Kidney (tissue), 14 donors: ENCODE measurements around the gene XPR1. TPM values are rescaled to one million over a fixed set of nuclear protein-coding genes. Genes with fewer than 3 reads are reported as not detected.

Experiments used
- DNase-seq, 5 donors: peaks; one replicate each; pipeline ENCODE4 v3.0.0-alpha.2; 2013 to 2020
- FAIRE-seq: peaks from 2 replicates; lab custom pipeline; 2012; peaks lifted over from hg19 to GRCh38; lab: Jason Lieb, UNC
- H3K27ac ChIP-seq, 2 donors: one replicate each; pipeline ENCODE4 v1.7.0; 2013; ENCODE audit warnings: low read depth in 2 of 2, low read length in 2 of 2, inconsistent platforms in 1 of 2
- H3K27me3 ChIP-seq: one replicate; pipeline ENCODE4 v1.7.1; 2013; ENCODE audit warnings: low read length, inconsistent platforms; ENCODE audit not compliant: control insufficient read depth, insufficient read depth
- H3K36me3 ChIP-seq, 3 donors: one replicate each; pipeline versions ENCODE4 v1.7.0 to v1.7.1; 2013; ENCODE audit warnings: low read length in 3 of 3, control low read depth in 1 of 3, inconsistent platforms in 1 of 3; ENCODE audit not compliant: insufficient read depth in 3 of 3, control insufficient read depth in 2 of 3
- H3K4me1 ChIP-seq, 3 donors: one replicate each; pipeline versions ENCODE4 v1.7.0 to v1.7.1; 2013; ENCODE audit warnings: low read length in 3 of 3, inconsistent platforms in 1 of 3, low read depth in 1 of 3; ENCODE audit not compliant: control insufficient read depth in 2 of 3, insufficient read depth in 2 of 3
- H3K4me3 ChIP-seq, 3 donors: one replicate each; pipeline versions ENCODE4 v1.7.0 to v1.8.1; 2013; ENCODE audit warnings: low read length in 3 of 3, control low read depth in 1 of 3, inconsistent platforms in 1 of 3
- H3K9ac ChIP-seq, 3 donors: one replicate each; pipeline versions ENCODE4 v1.7.0 to v1.7.1; 2013; ENCODE audit warnings: low read length in 3 of 3, control low read depth in 1 of 3, inconsistent platforms in 1 of 3
- H3K9me3 ChIP-seq, 3 donors: one replicate each; pipeline versions ENCODE4 v1.7.0 to v1.7.1; 2013; ENCODE audit warnings: low read length in 3 of 3, control low read depth in 1 of 3, inconsistent platforms in 1 of 3; ENCODE audit not compliant: control insufficient read depth in 2 of 3, insufficient read depth in 1 of 3
- intact Hi-C: fragments of 100-400 bp; cut with DNase I; formaldehyde crosslinking; loops from one replicate; pipeline ENCODE4 v1.11.1; 2022
- polyA plus RNA-seq: library from polyadenylated mRNA; stranded (reverse); fragments of 350-450 nt; fragmentation: Illumina TruSeq; extraction: RNeasy Lipid Tissue Mini Kit (QIAGEN cat#74804); gene quantifications from one replicate; pipeline ENCODE4 v1.2.3, GENCODE V29; 2014; ENCODE audit warnings: low read depth, low replicate concordance; ENCODE audit not compliant: insufficient read depth
- total RNA-seq: library from RNA; stranded (reverse); fragmentation: NEBNext Ultra II Directional; extraction: Animal tissue kit (Norgen Biotek cat#: 25700); gene quantifications from one replicate; pipeline ENCODE4 v1.2.1, GENCODE V29; 2021
- TF ChIP-seq, protein P1 (sequence below): IDR thresholded peaks from 3 replicates; pipeline ENCODE4 v1.5.1; 2012; ENCODE audit warnings: mild to moderate bottlenecking, moderate library complexity, borderline replicate concordance; ENCODE audit not compliant: insufficient read depth; ENCODE audit errors: extremely low read depth
- donor health status: control.
- donor health status: control.
- donor health status: control.
- donor health status: control.
- donor health status: control.
- donor health status: DM: yes; HTN: yes; CAD: no.
- donor health status: Normal renal cell carcinoma (clear cell type).

The XPR1 gene
- total and polyA plus RNA-seq, 2 donors from 2014 or later = 10.9 to 33.5 TPM

DNA sequence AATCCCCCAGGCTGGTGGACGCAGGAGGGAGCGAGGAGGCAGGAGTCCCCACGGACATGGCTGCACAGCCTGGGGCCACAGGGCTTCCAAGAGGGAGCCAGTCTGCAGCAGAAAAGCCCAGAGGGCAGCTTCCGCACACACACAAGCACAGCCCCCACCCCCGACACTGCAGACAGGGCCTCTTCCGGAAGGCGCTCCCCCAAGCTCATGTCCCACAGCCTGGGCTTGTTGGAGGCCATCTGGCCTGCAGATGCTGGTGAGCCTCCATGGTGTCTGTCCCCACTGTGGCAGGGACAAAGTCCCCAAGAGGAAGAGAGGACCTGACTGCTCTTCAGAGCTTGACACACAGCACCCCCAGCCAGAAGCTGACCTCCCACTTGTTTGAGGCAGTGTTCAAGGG, 267.4 kb downstream of the XPR1 start:
- Histone ChIP-seq H3K4me1 (no peaks in the 10 kb centered on the region), H3K4me3 (no peak overlapping the region), H3K27ac (no peak overlapping the region), H3K9ac (no peak overlapping the region), H3K9me3 (no peaks in the 10 kb centered on the region), H3K36me3 (no peaks in the 10 kb centered on the region), H3K27me3 (no peaks in the 10 kb centered on the region)
- intact Hi-C loops = no loop called here
- no peak for FAIRE-seq
- DNase-seq = no peak
- TF ChIP-seq, protein P1, sequence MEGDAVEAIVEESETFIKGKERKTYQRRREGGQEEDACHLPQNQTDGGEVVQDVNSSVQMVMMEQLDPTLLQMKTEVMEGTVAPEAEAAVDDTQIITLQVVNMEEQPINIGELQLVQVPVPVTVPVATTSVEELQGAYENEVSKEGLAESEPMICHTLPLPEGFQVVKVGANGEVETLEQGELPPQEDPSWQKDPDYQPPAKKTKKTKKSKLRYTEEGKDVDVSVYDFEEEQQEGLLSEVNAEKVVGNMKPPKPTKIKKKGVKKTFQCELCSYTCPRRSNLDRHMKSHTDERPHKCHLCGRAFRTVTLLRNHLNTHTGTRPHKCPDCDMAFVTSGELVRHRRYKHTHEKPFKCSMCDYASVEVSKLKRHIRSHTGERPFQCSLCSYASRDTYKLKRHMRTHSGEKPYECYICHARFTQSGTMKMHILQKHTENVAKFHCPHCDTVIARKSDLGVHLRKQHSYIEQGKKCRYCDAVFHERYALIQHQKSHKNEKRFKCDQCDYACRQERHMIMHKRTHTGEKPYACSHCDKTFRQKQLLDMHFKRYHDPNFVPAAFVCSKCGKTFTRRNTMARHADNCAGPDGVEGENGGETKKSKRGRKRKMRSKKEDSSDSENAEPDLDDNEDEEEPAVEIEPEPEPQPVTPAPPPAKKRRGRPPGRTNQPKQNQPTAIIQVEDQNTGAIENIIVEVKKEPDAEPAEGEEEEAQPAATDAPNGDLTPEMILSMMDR = no peak

DNA sequence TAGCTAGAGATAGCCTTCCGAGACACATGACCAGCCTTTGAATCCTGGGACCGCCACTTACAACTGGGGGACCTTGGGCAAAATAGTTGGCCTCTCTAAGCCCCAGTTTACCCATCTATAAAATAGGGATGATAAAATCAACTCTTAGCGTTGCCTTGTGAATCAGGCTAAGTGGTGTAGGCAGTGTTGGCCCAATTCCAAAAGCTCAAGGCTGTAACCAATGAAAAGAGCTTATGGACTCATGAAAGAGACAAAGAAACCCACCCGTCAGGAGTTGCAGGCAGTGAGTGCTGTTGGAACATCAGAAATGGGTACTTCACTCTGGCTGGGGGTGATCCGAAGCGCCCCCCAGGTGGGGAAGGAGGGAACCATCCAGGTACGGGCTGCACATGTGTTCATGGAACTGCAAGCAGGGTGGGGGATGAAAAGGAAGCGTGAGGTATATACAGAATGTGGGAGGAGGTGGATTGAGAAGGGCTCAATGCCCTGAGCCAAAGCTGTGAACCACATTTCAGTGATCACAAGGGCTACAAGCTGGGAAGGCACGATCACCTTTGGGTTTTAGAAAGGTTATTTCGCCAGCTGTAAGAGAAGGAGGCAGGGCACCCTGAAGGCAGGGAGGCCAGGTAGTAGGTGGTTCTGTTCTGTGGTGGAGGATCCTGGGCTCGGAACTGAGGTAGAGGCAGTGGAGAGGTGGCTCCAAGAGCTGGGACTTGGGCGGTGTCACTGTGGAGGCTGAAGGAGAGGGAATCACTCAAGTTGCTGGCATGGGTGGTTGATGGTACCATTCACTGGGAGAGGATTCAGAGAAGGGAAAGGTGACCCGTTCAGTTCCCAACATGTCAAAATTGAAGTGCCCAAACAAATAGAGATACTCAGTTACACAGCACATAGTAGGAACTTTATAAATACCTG, 269.5 kb downstream of the XPR1 start:
- H3K27ac ChIP-seq = no peak overlapping the region
- no peaks in the 10 kb centered on the region for H3K9me3 ChIP-seq
- H3K4me1 ChIP-seq = no peaks in the 10 kb centered on the region
- H3K4me3 ChIP-seq = no peak overlapping the region
- H3K36me3 ChIP-seq = no peaks in the 10 kb centered on the region
- FAIRE-seq (no peak), DNase-seq (no peak)
- H3K27me3 ChIP-seq = no peaks in the 10 kb centered on the region
- no peak overlapping the region for H3K9ac ChIP-seq
- TF ChIP-seq, protein P1 = no peak
- intact Hi-C loops = no loop called here

DNA sequence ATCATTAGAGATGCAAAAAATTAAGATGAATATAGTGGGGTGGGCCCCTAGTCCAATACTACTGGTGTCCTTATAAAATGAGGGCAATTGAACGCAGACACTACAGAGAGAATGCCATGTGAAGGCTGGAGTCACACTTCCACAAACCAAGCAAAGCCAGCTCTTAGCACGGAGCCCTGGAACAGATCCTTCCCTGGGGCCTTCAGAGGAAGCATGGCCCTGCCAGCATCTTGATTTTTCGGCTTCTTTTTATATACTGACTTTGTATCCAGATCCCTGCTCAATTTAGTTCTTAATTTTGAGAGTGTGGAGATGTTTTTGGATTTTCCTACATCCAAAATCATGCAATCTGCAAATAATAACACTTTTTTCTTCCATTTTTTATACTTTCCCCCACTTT, 270.7 kb downstream of the XPR1 start:
- TF ChIP-seq, protein P1 = no peak
- Histone ChIP-seq H3K27ac (no peak overlapping the region), H3K4me3 (no peak overlapping the region), H3K9ac (no peak overlapping the region), H3K36me3 (no peaks in the 10 kb centered on the region), H3K4me1 (no peaks in the 10 kb centered on the region), H3K9me3 (no peaks in the 10 kb centered on the region), H3K27me3 (no peaks in the 10 kb centered on the region)
- DNase-seq = no peak
- FAIRE-seq = no peak
- intact Hi-C loops = no loop called here
